Measurements from ENCODE around the gene B4GALNT4.
"Not testable (repeated sequence)": the region's sequence is repeated elsewhere in the genome, so short reads cannot be mapped to it uniquely, and the experiment has no call there.

Gene B4GALNT4

DNA sequence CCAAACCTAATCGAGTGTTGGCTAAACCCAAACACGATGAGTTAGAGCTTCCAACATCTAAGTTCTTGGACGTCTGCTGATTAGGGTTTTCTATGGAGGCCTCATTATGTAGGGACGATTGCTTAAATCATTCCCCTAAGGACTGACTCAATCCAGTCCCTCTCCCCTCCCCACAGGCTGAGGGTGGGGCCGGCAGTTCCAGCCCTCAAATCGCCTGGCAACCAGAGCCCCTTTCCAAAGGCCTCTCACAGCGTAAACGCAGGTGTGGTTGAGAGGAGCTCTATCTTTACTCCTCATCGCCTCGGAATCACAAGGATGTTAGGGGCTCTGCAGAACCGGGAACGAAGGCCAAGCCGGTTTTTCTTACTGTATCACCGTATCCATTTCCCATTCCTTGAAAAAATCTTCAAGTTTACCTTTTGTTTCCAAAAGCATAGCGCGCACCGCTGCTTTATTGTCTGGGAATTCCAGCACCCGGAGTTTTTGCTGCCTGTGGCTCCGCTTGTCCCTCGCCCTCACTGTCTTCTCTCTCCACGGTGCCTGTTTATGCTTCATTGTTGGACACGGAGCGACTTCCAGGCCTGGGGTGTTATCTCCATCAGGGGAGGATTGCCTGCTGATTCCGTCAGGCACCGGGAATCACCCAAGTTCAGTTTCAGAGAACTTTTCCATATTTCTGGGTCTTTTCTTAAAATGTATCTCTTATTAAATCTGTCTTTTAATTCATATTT, 34.9 kb upstream of the B4GALNT4 start:
- no peak for DNase-seq (ENCODE audit: low spot score)

DNA sequence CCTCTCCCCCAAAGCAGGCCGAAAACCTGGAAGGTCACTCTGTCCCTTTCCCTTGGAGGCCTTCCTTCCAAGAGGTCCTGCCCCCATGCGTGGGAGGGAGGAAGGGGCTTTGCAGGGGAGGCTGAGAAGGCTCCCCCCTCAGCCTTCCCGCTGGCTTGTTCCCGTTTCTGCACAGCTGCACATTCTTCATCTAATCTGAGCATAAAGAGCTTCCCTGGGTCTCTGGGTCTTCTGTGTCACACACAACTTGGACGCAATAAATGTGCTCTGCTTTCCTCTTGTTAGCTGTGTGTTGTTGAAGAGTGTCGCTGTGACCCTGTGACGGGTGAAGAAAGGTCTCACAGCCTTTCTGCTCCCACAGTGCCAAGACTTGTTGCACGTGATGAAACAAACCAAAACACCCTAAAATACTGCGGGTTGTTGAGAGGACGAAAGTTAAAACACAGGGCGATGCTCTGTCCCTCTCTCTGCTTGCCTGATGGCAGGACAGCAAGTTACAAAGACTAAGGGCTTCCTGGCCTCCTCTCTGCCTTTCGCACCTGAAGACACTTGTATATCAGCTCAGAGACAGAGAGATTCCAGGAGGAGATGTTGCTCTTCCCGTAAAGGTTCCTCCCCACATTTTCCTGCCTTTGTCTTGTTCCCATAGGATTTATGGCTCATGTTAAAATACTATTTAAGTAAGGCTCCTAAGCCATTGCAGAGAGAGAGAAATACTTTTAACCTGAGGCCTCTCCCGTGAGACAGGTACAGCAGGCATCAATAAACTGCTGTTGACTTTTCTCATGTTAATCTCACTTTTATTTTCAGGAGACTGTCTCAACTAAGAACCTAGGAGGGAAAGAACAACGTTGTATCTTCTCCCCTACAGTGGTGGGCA, 33.3 kb upstream of the B4GALNT4 start:
- no peak for DNase-seq (ENCODE audit: low spot score)

DNA sequence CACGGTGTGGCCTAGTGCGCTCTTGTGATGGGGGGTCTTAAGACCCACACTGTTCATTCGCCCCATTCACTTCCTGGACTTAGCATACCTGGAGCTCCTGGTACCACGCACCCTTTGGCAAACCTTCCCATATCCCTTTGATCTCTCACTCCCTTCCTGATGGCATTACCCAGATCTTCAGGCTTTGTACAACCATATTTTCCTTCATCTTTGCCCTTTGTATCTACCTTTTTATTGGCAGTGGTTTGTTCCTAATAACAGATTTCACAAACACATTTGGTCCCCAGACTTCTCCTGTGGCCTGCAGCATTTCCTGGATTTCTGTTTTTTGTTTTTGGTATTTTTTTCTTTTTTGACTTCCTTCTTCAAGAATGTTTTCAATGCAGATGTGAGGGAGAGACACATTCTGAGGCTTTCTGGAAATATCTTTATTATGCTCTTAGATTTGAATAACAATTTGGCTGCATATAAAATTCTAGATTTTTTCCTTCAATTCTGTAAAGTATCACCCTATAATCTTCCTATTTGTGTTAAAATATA, 32.6 kb upstream of the B4GALNT4 start:
- DNase-seq (ENCODE audit: low spot score) = no peak

DNA sequence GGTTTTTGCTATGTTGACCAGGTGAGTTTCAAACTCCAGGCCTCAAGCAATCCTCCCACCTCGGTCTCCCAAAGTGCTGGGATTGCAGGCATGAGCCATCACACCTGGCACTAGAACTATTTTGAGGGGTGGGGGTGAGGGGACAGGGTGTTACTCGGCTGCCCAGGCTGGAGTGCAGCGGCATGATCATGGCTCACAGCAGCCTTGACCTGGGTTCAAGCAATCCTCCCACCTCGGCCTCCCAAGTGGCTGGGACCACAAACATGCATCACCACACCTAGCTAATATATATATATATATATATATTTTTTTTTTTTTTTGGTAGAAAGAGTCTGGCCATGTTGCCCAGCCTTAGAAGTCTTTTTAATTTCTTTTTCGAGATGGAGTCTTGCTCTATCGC, 31.6 kb upstream of the B4GALNT4 start:
- no peak for DNase-seq (ENCODE audit: low spot score)

DNA sequence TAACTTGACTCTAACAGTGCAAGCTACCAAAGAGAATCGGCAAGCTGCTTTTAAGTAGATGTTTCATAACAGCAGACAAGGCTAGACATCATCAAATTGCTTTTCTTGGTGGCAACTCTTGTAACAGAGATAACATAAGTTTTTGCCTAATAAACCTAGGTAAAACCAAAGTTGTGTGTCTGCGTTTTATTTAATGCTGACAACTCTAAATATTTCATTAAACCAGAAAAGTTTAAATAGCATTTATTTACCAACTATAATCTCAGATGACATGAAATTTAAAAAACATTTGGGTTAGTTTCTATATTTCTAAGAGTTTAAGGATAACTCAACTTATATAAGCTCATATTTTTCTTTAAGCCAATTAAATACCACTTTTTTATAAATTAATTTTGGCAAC, 29.3 kb upstream of the B4GALNT4 start:
- no peak for DNase-seq (ENCODE audit: low spot score)

DNA sequence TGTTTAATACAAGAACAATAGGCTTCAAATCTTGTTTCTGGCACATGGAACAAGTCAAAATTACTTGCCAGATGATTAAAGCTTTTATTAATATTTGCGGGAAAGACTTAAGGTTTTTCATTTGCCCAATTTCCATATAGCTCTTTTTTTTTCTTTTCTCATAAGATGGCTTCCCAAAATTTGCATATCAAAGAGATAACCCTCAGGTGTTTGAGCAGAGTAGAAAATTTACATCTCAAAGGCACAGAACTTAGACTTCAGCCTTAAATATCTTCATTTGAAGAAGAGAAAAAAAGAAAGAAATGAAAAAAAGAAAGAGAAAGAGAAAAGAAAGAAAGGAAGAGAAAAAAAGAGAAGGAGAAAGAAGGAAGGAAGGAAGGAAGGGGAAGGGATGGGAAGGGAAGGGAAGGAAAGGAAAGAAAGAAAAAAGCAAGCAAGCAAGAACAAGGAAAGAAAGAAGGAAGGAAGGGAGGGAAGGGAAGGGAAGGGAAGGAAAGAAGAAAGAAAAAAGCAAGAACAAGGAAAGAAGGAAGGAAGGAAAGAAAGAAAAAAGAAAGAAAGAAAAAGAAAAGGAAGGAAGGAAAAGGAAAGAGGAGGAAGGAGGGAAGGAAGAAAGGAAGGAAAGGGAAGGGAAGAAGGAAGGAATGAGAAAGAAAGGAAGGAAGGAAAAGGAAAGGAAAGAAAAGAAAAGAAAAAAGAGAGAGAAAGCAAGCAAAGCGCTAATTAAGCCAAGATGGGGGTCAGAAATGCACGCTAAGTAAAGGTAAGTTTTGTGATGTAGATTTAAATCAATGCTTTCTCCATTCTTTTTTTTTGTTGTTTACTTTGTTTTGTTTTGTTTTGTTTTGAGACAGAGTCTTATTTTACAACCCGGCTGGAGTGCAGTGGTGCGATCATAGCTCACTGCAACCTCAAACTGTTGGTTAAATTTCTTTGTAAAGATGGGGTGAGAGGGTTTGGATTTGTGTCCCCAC, 28.5 kb upstream of the B4GALNT4 start:
- no peak for DNase-seq (ENCODE audit: low spot score)

DNA sequence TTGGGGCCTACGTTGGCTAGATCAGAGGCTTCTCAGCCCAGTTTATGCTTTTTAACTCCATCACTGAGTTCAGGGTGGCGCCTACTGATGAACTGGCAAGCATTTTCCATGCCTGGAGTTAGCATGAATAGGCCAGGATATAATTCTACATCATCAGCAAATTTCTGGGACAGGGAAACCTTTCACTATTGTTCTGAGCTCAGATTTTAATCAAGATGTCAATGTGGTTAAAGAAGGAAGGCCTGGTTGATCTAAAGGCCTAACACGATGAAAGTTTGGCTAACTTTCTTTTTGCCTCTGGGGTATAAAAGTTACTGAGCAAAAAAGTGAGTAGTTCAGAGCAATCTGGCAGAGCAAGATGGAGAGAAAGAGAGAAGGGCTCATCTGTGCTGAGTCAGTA, 27.0 kb upstream of the B4GALNT4 start:
- no peak for DNase-seq (ENCODE audit: low spot score)

DNA sequence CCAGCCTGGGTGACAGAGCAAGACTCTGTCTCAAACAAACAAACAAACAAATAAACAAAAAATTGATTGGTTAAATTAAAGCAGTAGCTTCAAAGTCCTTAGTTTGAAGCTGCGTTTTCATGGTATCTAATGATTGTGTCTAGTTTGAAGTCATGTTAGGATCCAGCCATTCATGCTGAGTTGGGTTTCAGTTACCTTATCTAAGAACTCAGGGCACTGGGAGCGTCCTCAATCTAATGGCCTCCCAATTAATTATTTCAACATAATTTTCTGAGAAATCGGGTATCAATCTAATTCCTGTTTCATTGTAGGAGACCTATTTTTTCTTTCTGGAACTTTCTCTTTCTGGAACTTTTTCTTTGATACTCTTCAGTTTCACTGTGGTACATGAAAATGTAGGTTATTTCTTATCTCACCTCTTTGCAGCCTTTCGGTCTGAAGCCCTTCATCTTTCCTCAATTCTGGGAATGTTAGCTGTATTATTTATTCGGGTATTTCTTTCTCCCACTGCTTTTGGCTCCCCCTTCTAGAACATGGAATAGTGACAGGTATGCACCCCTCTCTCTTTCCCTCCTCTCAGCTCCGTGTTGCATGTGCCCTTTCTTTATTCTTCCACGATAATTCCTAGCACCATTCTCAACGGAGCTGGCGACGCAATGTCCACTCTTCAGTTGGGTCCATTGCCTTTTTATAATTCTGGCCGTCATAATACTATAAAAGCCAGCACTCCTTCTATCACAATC, 24.3 kb upstream of the B4GALNT4 start:
- DNase-seq (ENCODE audit: low spot score) = no peak

DNA sequence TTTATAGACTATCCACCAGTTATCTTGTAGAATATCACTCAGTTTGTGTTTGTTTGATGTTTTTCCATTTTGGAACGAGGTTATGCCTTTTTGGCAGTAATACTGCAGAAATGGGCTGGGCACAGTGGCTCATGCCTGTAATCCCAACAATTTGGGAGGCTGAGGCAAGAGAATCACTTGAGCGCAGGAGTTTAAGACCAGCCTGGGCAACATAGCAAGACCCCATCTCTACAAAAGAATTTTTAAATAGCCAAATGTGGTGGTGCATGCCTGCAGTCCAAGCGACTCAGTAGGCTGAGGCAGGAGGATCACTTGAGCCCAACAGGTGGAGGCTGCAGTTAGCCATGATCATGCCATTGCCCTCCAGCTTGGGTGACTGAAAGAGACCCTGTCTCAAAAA, 22.8 kb upstream of the B4GALNT4 start:
- no peak for DNase-seq (ENCODE audit: low spot score)

DNA sequence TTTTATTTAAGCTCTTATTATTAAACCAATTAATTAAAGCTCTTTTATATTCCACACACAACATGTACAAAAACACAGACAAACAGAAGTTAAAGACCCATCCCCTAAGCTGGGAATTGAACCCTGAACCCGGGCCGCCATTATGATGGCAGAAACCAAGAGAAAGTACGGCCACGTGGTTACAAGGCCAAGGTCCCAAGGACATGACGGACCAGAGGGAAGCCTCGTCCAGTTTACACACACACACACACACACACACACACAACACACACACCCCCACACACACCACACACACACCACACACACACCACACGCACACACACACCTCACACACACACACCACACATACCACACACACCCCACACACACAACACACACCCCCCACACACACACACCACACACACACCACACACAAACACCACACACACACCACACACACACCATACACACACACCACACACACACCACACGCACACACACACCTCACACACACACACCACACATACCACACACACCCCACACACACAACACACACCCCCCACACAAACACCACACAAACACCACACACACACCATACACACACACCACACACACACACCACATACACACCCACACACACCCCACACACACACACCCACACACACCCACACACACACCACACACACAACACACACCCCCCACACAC, 19.9 kb upstream of the B4GALNT4 start:
- DNase-seq (ENCODE audit: low spot score) = not testable (repeated sequence)

DNA sequence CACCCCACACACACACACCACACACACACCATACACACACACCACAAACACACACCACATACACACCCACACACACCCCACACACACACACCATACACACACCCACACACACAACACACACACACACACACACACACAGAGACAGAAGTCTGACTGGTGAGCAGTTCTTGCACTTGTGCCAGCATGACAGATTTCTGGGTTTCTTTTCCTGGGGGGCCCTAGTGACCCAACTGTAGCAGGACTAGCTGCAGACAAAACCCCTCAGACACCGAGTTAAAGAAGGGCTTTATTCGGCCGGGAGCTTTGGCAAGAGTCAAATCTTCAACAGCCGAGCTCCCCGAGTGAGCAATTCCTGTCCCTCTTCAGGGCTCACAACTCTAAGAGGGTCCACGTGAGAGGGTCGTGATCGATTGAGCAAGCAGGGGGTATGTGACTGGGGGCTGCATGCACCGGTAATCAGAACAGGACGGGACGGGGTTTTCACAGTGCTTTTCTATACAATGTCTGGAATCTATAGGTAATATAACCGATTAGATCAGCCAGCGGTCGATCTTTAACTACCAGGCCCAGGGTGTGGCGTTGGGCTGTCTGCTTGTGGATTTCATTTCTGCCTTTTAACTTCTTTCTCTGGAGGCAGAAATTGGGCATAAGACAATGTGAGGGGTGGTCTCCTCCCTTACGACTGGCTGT, 19.1 kb upstream of the B4GALNT4 start:
- DNase-seq (ENCODE audit: low spot score) = not testable (repeated sequence)

DNA sequence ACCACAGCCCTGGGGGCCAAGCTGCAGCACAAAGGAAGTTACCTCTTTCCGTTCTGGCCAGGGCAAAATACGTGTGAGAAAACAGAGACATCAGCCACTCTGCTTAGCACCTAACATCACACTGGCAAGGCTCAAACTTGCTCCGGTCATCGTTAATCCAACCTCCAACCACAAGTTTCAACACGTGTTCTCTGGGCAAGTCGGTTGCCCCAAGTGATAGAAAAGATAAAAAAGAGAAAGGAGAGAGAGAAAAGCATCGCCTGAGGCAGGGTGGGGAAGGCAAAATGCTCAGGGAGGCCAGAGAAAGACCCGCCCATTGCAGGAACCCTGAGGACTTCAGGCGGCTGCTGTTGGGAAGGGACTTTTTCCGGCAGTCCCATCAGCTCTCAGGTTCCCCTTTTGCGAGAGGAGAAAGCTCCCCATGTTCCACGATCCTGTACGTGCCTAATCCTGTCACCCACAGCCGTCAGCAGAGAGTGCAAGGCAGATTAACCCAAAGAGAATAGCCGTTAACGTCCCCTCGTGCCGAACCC, 18.5 kb upstream of the B4GALNT4 start:
- DNase-seq (ENCODE audit: low spot score) = no peak

DNA sequence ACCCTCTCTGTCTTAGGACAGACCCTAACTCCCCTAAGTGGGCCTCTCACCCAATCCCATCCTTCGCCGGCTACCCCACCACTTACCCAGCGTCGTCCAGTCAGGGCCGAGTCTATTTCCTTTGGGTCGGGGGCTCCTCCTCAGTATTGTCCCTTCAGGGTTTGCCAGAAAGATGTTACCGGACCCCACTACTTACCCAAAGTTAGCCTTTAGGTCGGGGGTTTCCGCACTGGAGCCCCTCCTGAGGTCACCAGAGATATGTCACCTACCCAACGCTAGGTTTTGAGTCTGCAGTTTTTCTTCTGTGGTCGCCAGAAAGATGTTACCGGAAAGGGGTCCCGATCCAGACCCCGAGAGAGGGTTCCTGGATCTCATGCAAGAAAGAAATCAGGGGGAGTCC, 17.9 kb upstream of the B4GALNT4 start:
- no peak for DNase-seq (ENCODE audit: low spot score)

DNA sequence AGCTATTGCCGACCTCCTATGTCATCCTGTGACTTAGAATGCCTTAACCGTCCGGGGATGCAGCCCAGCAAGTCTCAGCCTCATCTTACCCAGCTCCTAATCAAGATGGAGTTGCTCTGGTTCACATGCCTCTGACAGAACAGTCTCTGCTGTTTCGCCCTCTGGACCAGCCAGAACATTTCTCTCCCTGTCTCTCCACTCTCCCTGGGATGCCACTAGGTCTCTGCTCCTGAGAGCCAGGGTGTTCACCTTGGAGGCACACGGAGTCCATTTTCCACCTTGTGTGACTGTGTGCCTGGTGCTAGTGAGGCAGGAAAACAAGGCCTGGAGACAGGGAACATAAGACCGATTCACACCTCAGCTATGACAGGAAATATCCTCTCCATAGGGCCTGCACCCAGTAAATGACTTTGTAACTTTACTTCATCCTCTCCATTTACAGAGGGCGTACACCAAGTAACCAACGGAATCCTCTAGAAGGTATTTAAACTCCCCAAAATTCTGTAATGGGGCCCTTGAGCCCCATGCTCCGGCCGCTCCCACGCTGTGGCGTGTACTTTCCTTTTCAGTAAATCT, 16.8 kb upstream of the B4GALNT4 start:
- DNase-seq (ENCODE audit: low spot score) = no peak

DNA sequence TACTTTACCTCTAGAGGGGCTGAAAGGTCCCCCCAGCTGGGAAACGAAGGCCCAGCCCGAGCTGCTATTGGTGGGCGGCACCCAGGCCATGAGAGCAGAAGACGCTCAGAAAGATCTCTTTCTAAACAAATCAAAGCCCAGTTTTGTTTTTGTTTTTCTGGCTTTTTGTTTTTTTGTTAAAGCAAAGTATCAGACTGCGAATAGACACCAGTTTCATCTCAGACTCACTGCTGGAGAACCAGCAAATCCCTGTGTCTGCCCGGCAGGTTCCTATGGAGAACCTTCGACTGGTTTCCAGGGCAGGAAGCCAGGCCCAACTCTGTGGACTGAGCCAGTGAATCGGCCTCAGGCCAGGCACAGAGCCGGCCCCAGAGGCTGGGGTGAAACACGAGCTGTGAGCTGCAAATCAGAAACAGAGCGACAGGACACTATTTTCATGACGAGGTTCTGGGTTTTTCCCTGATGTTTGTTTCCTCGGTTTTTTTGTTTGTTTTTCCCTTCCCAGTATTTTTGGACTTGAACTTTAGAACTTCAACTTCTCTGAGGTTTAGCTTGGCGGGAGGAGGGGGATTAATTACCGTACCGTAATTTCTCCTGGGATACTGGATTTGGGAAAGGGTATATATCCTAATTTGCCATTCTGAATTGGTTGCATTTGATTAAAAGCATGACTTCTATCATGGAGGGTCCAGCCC, 16.0 kb upstream of the B4GALNT4 start:
- DNase-seq (ENCODE audit: low spot score) = no peak

DNA sequence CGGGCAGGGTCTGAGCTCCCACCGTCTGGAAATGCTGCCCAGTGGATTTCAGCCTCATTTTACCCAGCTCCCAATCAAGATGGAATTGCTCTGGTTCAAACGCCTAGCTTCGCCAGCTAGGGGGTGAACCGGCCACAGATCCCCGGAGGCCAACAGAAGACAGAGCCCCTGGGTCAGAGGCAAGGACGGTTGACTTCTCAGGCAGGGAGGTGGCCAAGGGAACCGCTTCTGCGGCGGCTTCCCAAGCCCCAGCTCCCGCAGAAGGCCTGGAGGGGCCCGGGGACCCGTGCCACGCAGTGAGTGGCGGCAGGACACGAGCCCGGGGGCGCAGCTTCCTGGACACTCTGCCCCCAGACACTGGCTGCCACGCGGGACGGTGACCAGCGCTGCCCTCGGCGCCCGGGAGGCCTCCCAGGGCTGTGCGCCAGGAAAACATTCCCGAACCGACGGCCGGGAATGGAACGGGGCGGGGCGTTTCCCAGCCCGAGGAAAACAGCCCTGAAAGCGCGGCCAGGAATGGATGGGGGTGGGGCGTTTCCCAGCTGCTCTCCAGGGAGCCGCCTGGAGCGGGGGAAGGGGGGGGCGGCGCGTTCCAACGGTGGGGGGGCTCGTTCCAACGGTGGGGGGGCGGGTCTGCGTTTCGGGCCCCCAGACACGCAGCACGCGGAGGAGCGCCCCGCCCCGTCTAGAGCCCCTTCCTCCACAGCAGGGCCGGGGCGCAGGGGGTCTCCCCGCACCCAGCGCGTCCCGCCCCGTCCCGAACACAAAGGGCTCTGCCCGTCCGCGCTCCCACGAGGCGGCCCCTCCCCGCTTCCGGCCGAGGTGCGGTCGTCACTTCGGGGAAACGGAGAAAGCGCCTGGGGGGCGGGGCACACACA, 13.5 kb upstream of the B4GALNT4 start:
- DNase-seq (ENCODE audit: low spot score) = peak; percentile 89

DNA sequence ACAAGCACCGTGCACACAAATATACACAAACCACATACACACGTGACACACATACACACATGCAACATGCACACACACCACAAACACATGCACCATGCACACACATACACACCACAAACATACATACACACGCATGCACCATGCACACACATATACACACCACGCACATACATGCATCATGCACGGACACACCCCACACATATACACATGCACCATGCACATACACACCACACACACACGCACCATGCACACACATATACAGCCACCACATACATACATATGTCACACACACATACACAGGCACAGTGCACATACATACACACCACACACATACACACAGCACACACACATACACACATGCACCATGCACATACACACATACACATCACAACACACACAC, 12.7 kb upstream of the B4GALNT4 start:
- DNase-seq (ENCODE audit: low spot score) = no peak

DNA sequence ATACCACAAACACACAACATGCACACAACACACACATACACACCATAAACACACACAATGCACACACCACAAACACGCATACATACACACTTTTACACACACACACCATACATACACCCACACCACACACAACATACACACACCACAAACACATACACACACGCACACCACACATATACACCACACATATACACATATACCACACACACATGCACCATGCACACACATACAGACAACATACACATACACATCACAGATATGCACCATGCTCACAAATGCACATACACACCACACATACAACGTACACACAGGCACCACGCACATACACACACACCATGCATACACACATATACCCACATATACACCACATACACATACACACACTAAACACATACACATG, 11.7 kb upstream of the B4GALNT4 start:
- no peak for DNase-seq (ENCODE audit: low spot score)
